ENCODE measurements around the gene GREB1L.

GREB1L gene

GRCh38 chr18:21490748-21491147, 248.7 kb downstream of the GREB1L start:
- no peak for DNase-seq (ENCODE audit: low spot score)
- no peak for TF ChIP-seq CTCF (IDR thresholded peaks at IDR 0.05; ENCODE audit: borderline replicate concordance, control extremely low read depth, extremely low read depth, insufficient read depth, missing control alignments)
- in situ Hi-C loops (cut with MboI; ENCODE audit: low sequenced_read_pairs, unreplicated experiment): no loop called here

GRCh38 chr18:21496277-21496835, 254.3 kb downstream of the GREB1L start:
- no peak for DNase-seq (ENCODE audit: low spot score)
- in situ Hi-C loops (cut with MboI; ENCODE audit: low sequenced_read_pairs, unreplicated experiment): no loop called here
- no peak for TF ChIP-seq CTCF (IDR thresholded peaks at IDR 0.05; ENCODE audit: borderline replicate concordance, control extremely low read depth, extremely low read depth, insufficient read depth, missing control alignments)

- in situ Hi-C loops (cut with MboI; ENCODE audit: low sequenced_read_pairs, unreplicated experiment): loop anchor here (25.0 kb wide), 1 partner anchor 462 kb away; no protein-coding TSS in a partner anchor
- TF ChIP-seq CTCF (IDR thresholded peaks at IDR 0.05; ENCODE audit: borderline replicate concordance, control extremely low read depth, extremely low read depth, insufficient read depth, missing control alignments): no peak
Measured at GRCh38 chr18:21499997-21500396, 258.0 kb downstream of the GREB1L start.

GRCh38 chr18:21502661-21503060, 260.6 kb downstream of the GREB1L start:
- TF ChIP-seq CTCF (IDR thresholded peaks at IDR 0.05; ENCODE audit: borderline replicate concordance, control extremely low read depth, extremely low read depth, insufficient read depth, missing control alignments): no peak
- DNase-seq (ENCODE audit: low spot score): no peak
- in situ Hi-C loops (cut with MboI; ENCODE audit: low sequenced_read_pairs, unreplicated experiment): loop anchor here (25.0 kb wide), 1 partner anchor 460 kb away; no protein-coding TSS in a partner anchor

More at GRCh38 chr18:21499997-21500396, 258.0 kb downstream of the GREB1L start:
- DNase-seq (ENCODE audit: low spot score): no peak

GRCh38 chr18:21507913-21508701, 266.1 kb downstream of the GREB1L start:
- in situ Hi-C loops (cut with MboI; ENCODE audit: low sequenced_read_pairs, unreplicated experiment): loop anchor here (25.0 kb wide), 1 partner anchor 454 kb away; no protein-coding TSS in a partner anchor
- no peak for TF ChIP-seq CTCF (IDR thresholded peaks at IDR 0.05; ENCODE audit: borderline replicate concordance, control extremely low read depth, extremely low read depth, insufficient read depth, missing control alignments)
- DNase-seq (ENCODE audit: low spot score): no peak

GRCh38 chr18:21509062-21509461, 267.0 kb downstream of the GREB1L start:
- in situ Hi-C loops (cut with MboI; ENCODE audit: low sequenced_read_pairs, unreplicated experiment): loop anchor here (25.0 kb wide), 1 partner anchor 453 kb away; no protein-coding TSS in a partner anchor
- DNase-seq (ENCODE audit: low spot score): no peak
- no peak for TF ChIP-seq CTCF (IDR thresholded peaks at IDR 0.05; ENCODE audit: borderline replicate concordance, control extremely low read depth, extremely low read depth, insufficient read depth, missing control alignments)

Measured in GM13976 (cell line).